PC-3 (cell line): ENCODE measurements around the gene CTRB1.

ENCODE experiments used
- CTCF ChIP-seq: fragments of 300-600 bp; sonication (generic); conservative IDR thresholded peaks from 2 replicates; pipeline ENCODE4 v1.5.1; 2017; ENCODE audit warnings: antibody characterized with exemption, low read depth, mild to moderate bottlenecking, low read length
- EZH2 ChIP-seq: fragments of 300-600 bp; sonication (generic); IDR thresholded peaks from one replicate; pipeline ENCODE4 v1.6.1; 2017; ENCODE audit warnings: antibody characterized with exemption, mild to moderate bottlenecking, low read length; ENCODE audit not compliant: unreplicated experiment
- EZH2phosphoT487 ChIP-seq: fragments of 300-600 bp; sonication (generic); IDR thresholded peaks from 2 replicates; pipeline ENCODE4 v1.6.1; 2018; ENCODE audit warnings: mild to moderate bottlenecking, antibody characterized with exemption, low read length, borderline replicate concordance

- no peak for TF ChIP-seq CTCF
- TF ChIP-seq EZH2, result no peak
- TF ChIP-seq EZH2phosphoT487, result no peak
These were observed 11.0 kb upstream of the CTRB1 start for GRCh38 chr16:75207831-75208230.
